Urothelium cell line (cell line): ENCODE measurements around the gene NFIA.

Experiments
- DNase-seq: peaks from one replicate; pipeline ENCODE4 v3.0.0; 2011; ENCODE audit warnings: low spot score, mixed read lengths
- FAIRE-seq: peaks from 2 replicates; lab custom pipeline; 2011; peaks lifted over from hg19 to GRCh38; lab: Jason Lieb, UNC

The NFIA gene

GRCh38 chr1:61143821-61144424, 61.6 kb downstream of the NFIA start:
- DNase-seq (no peak), FAIRE-seq (no peak)

GRCh38 chr1:61149010-61149860, 66.9 kb downstream of the NFIA start:
- DNase-seq (no peak), FAIRE-seq (no peak)

GRCh38 chr1:61151565-61151964, 69.2 kb downstream of the NFIA start:
- DNase-seq, result no peak
- FAIRE-seq, result no peak

GRCh38 chr1:61152066-61152465, 69.7 kb downstream of the NFIA start:
- FAIRE-seq (no peak), DNase-seq (no peak)

- FAIRE-seq, result no peak
Measured at GRCh38 chr1:61152469-61153105, 70.2 kb downstream of the NFIA start.

GRCh38 chr1:61156576-61157467, 74.5 kb downstream of the NFIA start:
- no peak for FAIRE-seq
- DNase-seq, result no peak

More at GRCh38 chr1:61152469-61153105, 70.2 kb downstream of the NFIA start:
- DNase-seq, result no peak

GRCh38 chr1:61157468-61157987, 75.2 kb downstream of the NFIA start:
- FAIRE-seq (no peak), DNase-seq (no peak)

- DNase-seq (no peak), FAIRE-seq (no peak)
Measured at GRCh38 chr1:61158591-61158990, 76.2 kb downstream of the NFIA start.

GRCh38 chr1:61160526-61160925, 78.2 kb downstream of the NFIA start:
- DNase-seq (no peak), FAIRE-seq (no peak)

- no peak for FAIRE-seq
- no peak for DNase-seq
Measured at GRCh38 chr1:61162520-61163258, 80.3 kb downstream of the NFIA start.

GRCh38 chr1:61163355-61163754, 81.0 kb downstream of the NFIA start:
- DNase-seq, result no peak
- FAIRE-seq, result no peak

- DNase-seq, result no peak
Measured at GRCh38 chr1:61165402-61165801, 83.0 kb downstream of the NFIA start.

GRCh38 chr1:61167309-61167708, 84.9 kb downstream of the NFIA start:
- no peak for FAIRE-seq

More at GRCh38 chr1:61165402-61165801, 83.0 kb downstream of the NFIA start:
- no peak for FAIRE-seq

GRCh38 chr1:61169045-61169444, 86.7 kb downstream of the NFIA start:
- FAIRE-seq (no peak), DNase-seq (no peak)

More at GRCh38 chr1:61167309-61167708, 84.9 kb downstream of the NFIA start:
- DNase-seq, result no peak

GRCh38 chr1:61169634-61170033, 87.3 kb downstream of the NFIA start:
- FAIRE-seq, result no peak

GRCh38 chr1:61170328-61171238, 88.2 kb downstream of the NFIA start:
- no peak for FAIRE-seq

More at GRCh38 chr1:61169634-61170033, 87.3 kb downstream of the NFIA start:
- no peak for DNase-seq

GRCh38 chr1:61171346-61171745, 89.0 kb downstream of the NFIA start:
- FAIRE-seq (no peak), DNase-seq (no peak)

More at GRCh38 chr1:61170328-61171238, 88.2 kb downstream of the NFIA start:
- DNase-seq, result no peak

GRCh38 chr1:61171974-61172373, 89.6 kb downstream of the NFIA start:
- FAIRE-seq, result no peak
- DNase-seq, result no peak

- DNase-seq, result no peak
- FAIRE-seq, result no peak
Measured at GRCh38 chr1:61173118-61173517, 90.8 kb downstream of the NFIA start.
